IMR-90 (cell line): ENCODE data around the gene C7orf33. TPM values are rescaled to one million over a fixed set of nuclear protein-coding genes. Genes with fewer than 3 reads are reported as not detected.

Source experiments
- ATAC-seq: fragments of 200-7000 bp; cut with Tn5 transposase; 2 replicates; pipeline ENCODE4 v1.9.1; 2020; ENCODE audit warnings: low read depth, mild to moderate bottlenecking, moderate library complexity
- BruUV-seq: library from RNA; stranded (reverse); fragments of 400-500 nt; replicated peaks from 2 replicates; lab custom pipeline; 2021; lab: Mats Ljungman, UMichigan
- CTCF ChIA-PET: fragments of 300-600 bp; formaldehyde crosslinking; extraction: SDS; loops from one replicate; lab custom pipeline; 2021; ENCODE audit warnings: antibody characterized with exemption; lab: Yijun Ruan, JAX
- POLR2A ChIA-PET: fragments of 300-600 bp; sonication (Branson Sonifier 250); formaldehyde crosslinking; loops from one replicate; lab custom pipeline; 2022; ENCODE audit warnings: antibody characterized with exemption; ENCODE audit not compliant: unreplicated experiment; lab: Charles Lee
- DNase-seq: peaks from one replicate; pipeline ENCODE4 v3.0.0; 2013
- H2AFZ ChIP-seq: replicated peaks from 2 replicates; pipeline ENCODE3; 2013; ENCODE audit warnings: low read length, mild to moderate bottlenecking; ENCODE audit not compliant: poor library complexity
- H2AK5ac ChIP-seq: 2 replicates; pipeline ENCODE4 v1.6.1; 2013; ENCODE audit warnings: low read depth, low read length, inconsistent platforms
- H2AK9ac ChIP-seq: replicated peaks from 2 replicates; pipeline ENCODE3; 2013; ENCODE audit warnings: mild to moderate bottlenecking, low read depth, low read length, moderate library complexity; ENCODE audit not compliant: poor library complexity
- H2BK120ac ChIP-seq: 2 replicates; pipeline ENCODE4 v1.6.1; 2013; ENCODE audit warnings: low read depth, low read length, inconsistent platforms
- H2BK15ac ChIP-seq: 3 replicates; pipeline ENCODE4 v1.6.1; 2013; ENCODE audit warnings: low read depth, low read length, inconsistent platforms
- H2BK20ac ChIP-seq: 2 replicates; pipeline ENCODE4 v1.6.1; 2013; ENCODE audit warnings: low read depth, mild to moderate bottlenecking, inconsistent platforms, low read length, moderate library complexity
- H2BK5ac ChIP-seq: 2 replicates; pipeline ENCODE4 v1.6.1; 2013; ENCODE audit warnings: mild to moderate bottlenecking, low read depth, low read length, inconsistent platforms; ENCODE audit not compliant: poor library complexity, severe bottlenecking
- H3K14ac ChIP-seq: replicated peaks from 2 replicates; pipeline ENCODE4 v1.6.1; 2013; ENCODE audit warnings: low read depth, low read length, inconsistent platforms
- H3K18ac ChIP-seq: 2 replicates; pipeline ENCODE4 v1.6.1; 2013; ENCODE audit warnings: low read depth, low read length, control low read depth
- H3K23ac ChIP-seq: 2 replicates; pipeline ENCODE4 v1.6.1; 2013; ENCODE audit warnings: low read depth, low read length, inconsistent platforms
- H3K27ac ChIP-seq: 2 replicates; pipeline ENCODE4 v1.5.1; 2013; ENCODE audit warnings: mild to moderate bottlenecking, control low read depth, low read length; ENCODE audit not compliant: insufficient read depth
- H3K27me3 ChIP-seq: 2 replicates; pipeline ENCODE4 v1.6.1; 2013; ENCODE audit warnings: low read length; ENCODE audit not compliant: control insufficient read depth, insufficient read depth
- H3K36me3 ChIP-seq: 2 replicates; pipeline ENCODE4 v1.6.1; 2013; ENCODE audit warnings: low read length, mixed read lengths; ENCODE audit not compliant: control insufficient read depth, insufficient read depth
- H3K4ac ChIP-seq: 2 replicates; pipeline ENCODE4 v1.6.1; 2013; ENCODE audit warnings: low read depth, low read length, inconsistent platforms
- H3K4me1 ChIP-seq: 2 replicates; pipeline ENCODE4 v1.6.1; 2013; ENCODE audit warnings: low read length, mixed read lengths; ENCODE audit not compliant: control insufficient read depth, insufficient read depth
- H3K4me2 ChIP-seq: 2 replicates; pipeline ENCODE4 v1.6.1; 2013; ENCODE audit warnings: low read depth, mild to moderate bottlenecking, control low read depth, low read length, moderate library complexity
- H3K4me3 ChIP-seq: 2 replicates; pipeline ENCODE4 v1.5.1; 2013; ENCODE audit warnings: low read depth, mild to moderate bottlenecking, control low read depth, low read length, moderate library complexity; ENCODE audit not compliant: insufficient read depth
- H3K56ac ChIP-seq: 2 replicates; pipeline ENCODE4 v1.6.1; 2013; ENCODE audit warnings: low read length, inconsistent platforms; ENCODE audit not compliant: insufficient read depth; ENCODE audit errors: extremely low read depth
- H3K79me1 ChIP-seq, 2 experiments: 2 replicates each; pipeline ENCODE4 v1.6.1; 2013; ENCODE audit warnings: low read length in 2 of 2, inconsistent platforms in 1 of 2, low read depth in 1 of 2
- H3K9ac ChIP-seq: 2 replicates; pipeline ENCODE4 v1.6.1; 2013; ENCODE audit warnings: low read depth, low read length, control low read depth
- H3K9me1 ChIP-seq: 2 replicates; pipeline ENCODE4 v1.6.1; 2013; ENCODE audit warnings: low read length, inconsistent platforms; ENCODE audit not compliant: insufficient read depth
- H3K9me3 ChIP-seq: 2 replicates; pipeline ENCODE4 v1.6.1; 2013; ENCODE audit warnings: low read length; ENCODE audit not compliant: control insufficient read depth, insufficient read depth
- H4K20me1 ChIP-seq: 2 replicates; pipeline ENCODE4 v1.6.1; 2013; ENCODE audit warnings: low read length, inconsistent platforms; ENCODE audit not compliant: insufficient read depth
- H4K5ac ChIP-seq: 2 replicates; pipeline ENCODE4 v1.6.1; 2013; ENCODE audit warnings: mild to moderate bottlenecking, low read depth, low read length, control low read depth
- H4K8ac ChIP-seq, 2 experiments: 2 replicates each; pipeline ENCODE4 v1.6.1; 2013; ENCODE audit warnings: low read depth in 2 of 2, low read length in 2 of 2, control low read depth in 1 of 2, inconsistent platforms in 1 of 2
- H4K91ac ChIP-seq: 2 replicates; pipeline ENCODE4 v1.6.1; 2013; ENCODE audit warnings: low read depth, low read length, inconsistent platforms; ENCODE audit not compliant: insufficient read depth
- CHD1 ChIP-seq: IDR thresholded peaks from 2 replicates; pipeline ENCODE4 v1.6.1; 2012; ENCODE audit warnings: low read depth, low read length, improper control_type of control experiment
- CTCF ChIP-seq: conservative IDR thresholded peaks from 2 replicates; pipeline ENCODE4 v1.5.1; 2012; ENCODE audit warnings: mild to moderate bottlenecking, low read depth, low read length, improper control_type of control experiment
- ELK1 ChIP-seq: fragments of 150-350 bp; IDR thresholded peaks from 2 replicates; pipeline ENCODE4 v1.6.1; 2016; ENCODE audit warnings: low read depth, mild to moderate bottlenecking, low read length, moderate library complexity, borderline replicate concordance
- MXI1 ChIP-seq: IDR thresholded peaks from 2 replicates; pipeline ENCODE4 v1.6.1; 2012; ENCODE audit warnings: low read depth, mild to moderate bottlenecking, low read length, moderate library complexity, borderline replicate concordance
- USF2 ChIP-seq: fragments of 150-350 bp; IDR thresholded peaks from 2 replicates; pipeline ENCODE4 v1.6.1; 2017; ENCODE audit warnings: mild to moderate bottlenecking, antibody characterized with exemption, low read length, low read depth
- WGBS, 2 experiments: methylation state at CpG; one replicate each; pipeline versions ENCODE4 v1.1.5 to v1.1.7; 2013; ENCODE audit warnings: missing lambda C conversion rate in 2 of 2; ENCODE audit not compliant: insufficient read length in 1 of 2; ENCODE audit errors: extremely low coverage in 2 of 2; 5-methylcytosine and 5-hydroxymethylcytosine counted together
- dilution Hi-C: fragments of 300-500 bp; cut with HindIII; formaldehyde crosslinking; loops from one replicate; pipeline ENCODE4 v1.14.3; 2018; ENCODE audit warnings: low sequenced_read_pairs; ENCODE audit not compliant: unreplicated experiment
- in situ Hi-C: fragments of 300-500 bp; cut with MboI; formaldehyde crosslinking; loops from 3 replicates; pipeline ENCODE4 v1.14.3; 2019; ENCODE audit warnings: low sequenced_read_pairs, inconsistent platforms, mixed read lengths
- intact Hi-C: fragments of 100-400 bp; cut with micrococcal nuclease; formaldehyde crosslinking; loops from 2 replicates; pipeline ENCODE4 v1.10.0; 2022
- polyA plus RNA-seq, 3 experiments: library from polyadenylated mRNA; depleted of rRNA; stranded (reverse); fragments of >200 nt; gene quantifications; 2 replicates each; pipeline ENCODE4 v1.2.3, GENCODE V29; 2012; ENCODE audit warnings: low replicate concordance in 1 of 3
- total RNA-seq: library from RNA; depleted of rRNA; stranded (reverse); fragments of >200 nt; gene quantifications from 2 replicates; pipeline ENCODE4 v1.2.3, GENCODE V29; 2012

The C7orf33 gene
- total and polyA plus RNA-seq, 2 of the 4 experiments (the other 2 are of a cell fraction), result not detected

GRCh38 chr7:148624735-148625134, 34.2 kb downstream of the C7orf33 start:
- no peak overlapping the region for H2BK20ac ChIP-seq
- DNase-seq (no peak), ATAC-seq (no peak)
- WGBS, 2 experiments, result no CpG with 5 or more reads among the region's 4 CpGs
- H3K4me1 ChIP-seq, result no peaks in the 10 kb centered on the region
- H3K9me3 ChIP-seq, result no peaks in the 10 kb centered on the region
- no peak overlapping the region for H3K27ac ChIP-seq
- no peak overlapping the region for H3K18ac ChIP-seq
- intact Hi-C loops (no loop called here), in situ Hi-C loops (no loop called here), dilution Hi-C loops (no loop called here)
- H3K4ac ChIP-seq, result no peak overlapping the region
- no peak overlapping the region for H3K4me2 ChIP-seq
- no peak overlapping the region for H4K5ac ChIP-seq
- H3K79me1 ChIP-seq, result no peaks in the 10 kb centered on the region
- no peak overlapping the region for H4K91ac ChIP-seq
- H3K14ac ChIP-seq, result no peak overlapping the region
- no peaks in the 10 kb centered on the region for H3K36me3 ChIP-seq
- H2BK15ac ChIP-seq, result no peak overlapping the region
- TF ChIP-seq CHD1, result no peak
- TF ChIP-seq CTCF, result no peak
- no peak for TF ChIP-seq MXI1
- no peak for TF ChIP-seq ELK1
- TF ChIP-seq USF2, result no peak
- H3K56ac ChIP-seq, result no peak overlapping the region
- no peak overlapping the region for H2AK9ac ChIP-seq
- no peaks in the 10 kb centered on the region for H3K9me1 ChIP-seq
- no TSS peak for BruUV-seq
- H3K4me3 ChIP-seq, result no peak overlapping the region
- ChIA-PET POLR2A (interaction anchor here (0.6 kb wide), 2 partner anchors 43 to 111 kb away, joined by 3 to 14 read pairs; no protein-coding TSS in a partner anchor), CTCF (no interaction called here)
- H4K20me1 ChIP-seq, result no peaks in the 10 kb centered on the region
- H4K8ac ChIP-seq, result no peak overlapping the region
- no peak overlapping the region for H2AFZ ChIP-seq
- no peak overlapping the region for H3K9ac ChIP-seq
- H2AK5ac ChIP-seq, result no peak overlapping the region
- no peak overlapping the region for H2BK5ac ChIP-seq
- peaks cover 14% of the 10 kb centered on the region for H3K27me3 ChIP-seq
- H2BK120ac ChIP-seq, result no peak overlapping the region
- H3K23ac ChIP-seq, result no peak overlapping the region
